ENCODE results near the gene NEMP1.

The NEMP1 gene

GRCh38 chr12:57116580-57117281 is 38.1 kb upstream of the NEMP1 start:
- Histone ChIP-seq H3K9me3 (ENCODE audit: severe bottlenecking) (no peaks in the 10 kb centered on the region), H3K36me3 (no peaks in the 10 kb centered on the region), H3K4me3 (ENCODE audit: low read depth, low read length) (no peak overlapping the region), H3K27ac (no peak overlapping the region), H3K27me3 (ENCODE audit: insufficient read depth, low read depth, severe bottlenecking) (no peaks in the 10 kb centered on the region)
- DNase-seq = no peak
- no peak for TF ChIP-seq CTCF (IDR thresholded peaks at IDR 0.05; ENCODE audit: low read depth, low read length)

- Histone ChIP-seq H3K27me3 (ENCODE audit: insufficient read depth, low read depth, severe bottlenecking) (no peaks in the 10 kb centered on the region), H3K36me3 (no peaks in the 10 kb centered on the region), H3K27ac (no peak overlapping the region), H3K9me3 (ENCODE audit: severe bottlenecking) (no peaks in the 10 kb centered on the region), H3K4me3 (ENCODE audit: low read depth, low read length) (peak overlapping the region; percentile 34; the same call in 1 of the 2 replicates)
- TF ChIP-seq CTCF (IDR thresholded peaks at IDR 0.05; ENCODE audit: low read depth, low read length) = peak; percentile 82
- peak; percentile 91 for DNase-seq
Measured at GRCh38 chr12:57112492-57113294, 34.1 kb upstream of the NEMP1 start.

- peak; percentile 36 for DNase-seq
- peak within 1 kb of the TSS; percentile 69 for H3K27ac ChIP-seq
Measured at GRCh38 chr12:57111031-57111734, 32.6 kb upstream of the NEMP1 start, which contains the start of gene STAT6. STAT6 (minus strand) TSS chr12:57111362; CDS start chr12:57108278, 3,084 bp downstream.

GRCh38 chr12:57110104-57111030 is 31.8 kb upstream of the NEMP1 start:
- H3K27me3 ChIP-seq (ENCODE audit: insufficient read depth, low read depth, severe bottlenecking) = no peaks in the 10 kb centered on the region
- H3K36me3 ChIP-seq = no peaks in the 10 kb centered on the region
- H3K27ac ChIP-seq = no peak overlapping the region
- no peak overlapping the region for H3K4me3 ChIP-seq (ENCODE audit: low read depth, low read length)
- H3K9me3 ChIP-seq (ENCODE audit: severe bottlenecking) = no peaks in the 10 kb centered on the region
- no peak for DNase-seq
- TF ChIP-seq CTCF (IDR thresholded peaks at IDR 0.05; ENCODE audit: low read depth, low read length) = no peak

More at GRCh38 chr12:57111031-57111734, 32.6 kb upstream of the NEMP1 start, which contains the start of gene STAT6:
- H3K4me3 ChIP-seq (ENCODE audit: low read depth, low read length) = peak within 1 kb of the TSS; percentile 34
- no peaks in the 10 kb centered on the region for H3K27me3 ChIP-seq (ENCODE audit: insufficient read depth, low read depth, severe bottlenecking)
- H3K36me3 ChIP-seq = no peaks in the 10 kb centered on the region
- H3K9me3 ChIP-seq (ENCODE audit: severe bottlenecking) = no peaks in the 10 kb centered on the region
- no peak for TF ChIP-seq CTCF (IDR thresholded peaks at IDR 0.05; ENCODE audit: low read depth, low read length)

Data from WERI-Rb-1 (cell line).